ENCODE measurements around the gene KLHL29.

DNA sequence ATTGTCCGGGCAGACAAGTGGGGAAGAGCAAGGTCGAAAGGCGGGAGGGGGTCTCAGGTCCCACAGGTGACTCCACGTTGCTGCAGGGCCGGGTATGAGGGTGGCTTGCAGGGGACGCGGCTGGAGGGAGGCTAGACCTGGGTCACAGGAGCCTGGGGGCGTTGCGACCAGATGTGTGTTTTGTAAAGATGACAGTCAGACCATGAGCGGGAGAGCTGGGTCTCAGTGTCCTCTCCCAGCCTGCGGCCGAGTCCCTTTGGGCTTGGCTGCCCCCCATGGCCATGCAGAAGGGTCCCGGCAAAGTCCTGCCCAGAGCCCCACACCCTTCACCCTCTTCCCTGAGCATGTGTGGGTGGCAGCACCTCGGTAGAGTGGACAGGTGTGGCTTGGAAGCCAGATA lies 302.7 kb downstream of the KLHL29 start:
- TF ChIP-seq, protein P1, sequence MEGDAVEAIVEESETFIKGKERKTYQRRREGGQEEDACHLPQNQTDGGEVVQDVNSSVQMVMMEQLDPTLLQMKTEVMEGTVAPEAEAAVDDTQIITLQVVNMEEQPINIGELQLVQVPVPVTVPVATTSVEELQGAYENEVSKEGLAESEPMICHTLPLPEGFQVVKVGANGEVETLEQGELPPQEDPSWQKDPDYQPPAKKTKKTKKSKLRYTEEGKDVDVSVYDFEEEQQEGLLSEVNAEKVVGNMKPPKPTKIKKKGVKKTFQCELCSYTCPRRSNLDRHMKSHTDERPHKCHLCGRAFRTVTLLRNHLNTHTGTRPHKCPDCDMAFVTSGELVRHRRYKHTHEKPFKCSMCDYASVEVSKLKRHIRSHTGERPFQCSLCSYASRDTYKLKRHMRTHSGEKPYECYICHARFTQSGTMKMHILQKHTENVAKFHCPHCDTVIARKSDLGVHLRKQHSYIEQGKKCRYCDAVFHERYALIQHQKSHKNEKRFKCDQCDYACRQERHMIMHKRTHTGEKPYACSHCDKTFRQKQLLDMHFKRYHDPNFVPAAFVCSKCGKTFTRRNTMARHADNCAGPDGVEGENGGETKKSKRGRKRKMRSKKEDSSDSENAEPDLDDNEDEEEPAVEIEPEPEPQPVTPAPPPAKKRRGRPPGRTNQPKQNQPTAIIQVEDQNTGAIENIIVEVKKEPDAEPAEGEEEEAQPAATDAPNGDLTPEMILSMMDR (IDR thresholded peaks at IDR 0.05; ENCODE audit: borderline replicate concordance, extremely low read depth, low read length, poor library complexity, severe bottlenecking), result no peak
- no peak for TF ChIP-seq EZH2 (IDR thresholded peaks at IDR 0.05; ENCODE audit: borderline replicate concordance, low read depth, low read length, severe bottlenecking)

Data from DND-41 (cell line).